GM12878 (cell line): ENCODE measurements around the gene TAS2R41.

Experiments
- CEBPZ ChIP-seq: fragments of 150-350 bp; IDR thresholded peaks from 2 replicates; pipeline ENCODE4 v1.6.1; 2016; ENCODE audit warnings: low read depth, low read length
- CHD2 ChIP-seq: IDR thresholded peaks from 2 replicates; pipeline ENCODE4 v1.6.1; 2011; ENCODE audit warnings: low read depth, low read length, improper control_type of control experiment, borderline replicate concordance
- CTCF ChIP-seq, 3 experiments: IDR thresholded peaks in 2 of 3; conservative IDR thresholded peaks in 1 of 3; 2 replicates each; pipeline ENCODE4 v1.5.1; 2011; ENCODE audit warnings: low read depth in 3 of 3, low read length in 3 of 3, mild to moderate bottlenecking in 3 of 3, control low read depth in 2 of 3, moderate library complexity in 2 of 3, inconsistent platforms in 1 of 3, mixed read lengths in 1 of 3; ENCODE audit not compliant: control insufficient read depth in 2 of 3, insufficient read depth in 1 of 3; ENCODE audit errors: extremely low read depth in 1 of 3
- ELK1 ChIP-seq: IDR thresholded peaks from 2 replicates; pipeline ENCODE4 v1.6.1; 2012; ENCODE audit warnings: low read depth, low read length, improper control_type of control experiment
- EZH2 ChIP-seq: IDR thresholded peaks from 2 replicates; pipeline ENCODE4 v1.6.1; 2012; ENCODE audit warnings: low read depth, mild to moderate bottlenecking, control low read depth, inconsistent platforms, low read length, borderline replicate concordance; ENCODE audit not compliant: control insufficient read depth
- KDM1A ChIP-seq: fragments of 200-600 bp; sonication (generic); IDR thresholded peaks from 2 replicates; pipeline ENCODE4 v1.6.1; 2016; ENCODE audit warnings: borderline replicate concordance
- MYC ChIP-seq: IDR thresholded peaks from 2 replicates; pipeline ENCODE4 v1.6.1; 2011; ENCODE audit warnings: mild to moderate bottlenecking, low read length, moderate library complexity, inconsistent platforms; ENCODE audit not compliant: insufficient read depth, insufficient replicate concordance, insufficient read length, severe bottlenecking
- PKNOX1 ChIP-seq: fragments of 450-650 bp; IDR thresholded peaks from 2 replicates; pipeline ENCODE4 v1.6.1; 2016; ENCODE audit warnings: mild to moderate bottlenecking
- REST ChIP-seq: IDR thresholded peaks from 2 replicates; pipeline ENCODE4 v1.6.1; 2012; ENCODE audit warnings: mild to moderate bottlenecking, low read depth, low read length
- ZNF384 ChIP-seq: IDR thresholded peaks from 2 replicates; pipeline ENCODE4 v1.6.1; 2012; ENCODE audit warnings: low read depth, mild to moderate bottlenecking, low read length, improper control_type of control experiment, borderline replicate concordance

GRCh38 chr7:143458681-143459080 lies 19.0 kb upstream of the TAS2R41 start:
- TF ChIP-seq EZH2 (no peak), KDM1A (no peak), CTCF (IDR thresholded peaks at IDR 0.05 in 2 of 3, conservative IDR thresholded peaks at IDR 0.05 in 1 of 3; ENCODE audit: control insufficient read depth in 2 of 3, extremely low read depth in 1 of 3, insufficient read depth in 1 of 3, low read depth in 3 of 3, low read length in 3 of 3) (no peak), ZNF384 (no peak), CEBPZ (no peak), ELK1 (no peak), PKNOX1 (no peak), MYC (no peak), REST (no peak), CHD2 (no peak)
